Adrenal gland (tissue), 5 donors: ENCODE results near the gene SRPK2.

ENCODE experiments used
- POLR2A ChIP-seq, 2 donors: fragments of 450-650 bp; IDR thresholded peaks; one replicate each; pipeline ENCODE4 v1.6.1; 2017; ENCODE audit warnings: antibody characterized with exemption in 2 of 2, mild to moderate bottlenecking in 2 of 2, moderate library complexity in 1 of 2
- TF ChIP-seq, protein P1 (sequence below), 6 experiments: fragments of 450-650 bp in 4 of 6; fragments of 200-600 bp in 2 of 6; sonication (generic) in 1 of 6; IDR thresholded peaks; 1 replicate in 5 of 6; 2 replicates in 1 of 6; pipeline versions ENCODE4 v1.5.1 to v1.8.0; 2016 to 2021; ENCODE audit warnings: antibody characterized with exemption in 6 of 6, mild to moderate bottlenecking in 2 of 6, moderate library complexity in 1 of 6
- donor health status: DM: no; HTN: no; CAD: no.

DNA sequence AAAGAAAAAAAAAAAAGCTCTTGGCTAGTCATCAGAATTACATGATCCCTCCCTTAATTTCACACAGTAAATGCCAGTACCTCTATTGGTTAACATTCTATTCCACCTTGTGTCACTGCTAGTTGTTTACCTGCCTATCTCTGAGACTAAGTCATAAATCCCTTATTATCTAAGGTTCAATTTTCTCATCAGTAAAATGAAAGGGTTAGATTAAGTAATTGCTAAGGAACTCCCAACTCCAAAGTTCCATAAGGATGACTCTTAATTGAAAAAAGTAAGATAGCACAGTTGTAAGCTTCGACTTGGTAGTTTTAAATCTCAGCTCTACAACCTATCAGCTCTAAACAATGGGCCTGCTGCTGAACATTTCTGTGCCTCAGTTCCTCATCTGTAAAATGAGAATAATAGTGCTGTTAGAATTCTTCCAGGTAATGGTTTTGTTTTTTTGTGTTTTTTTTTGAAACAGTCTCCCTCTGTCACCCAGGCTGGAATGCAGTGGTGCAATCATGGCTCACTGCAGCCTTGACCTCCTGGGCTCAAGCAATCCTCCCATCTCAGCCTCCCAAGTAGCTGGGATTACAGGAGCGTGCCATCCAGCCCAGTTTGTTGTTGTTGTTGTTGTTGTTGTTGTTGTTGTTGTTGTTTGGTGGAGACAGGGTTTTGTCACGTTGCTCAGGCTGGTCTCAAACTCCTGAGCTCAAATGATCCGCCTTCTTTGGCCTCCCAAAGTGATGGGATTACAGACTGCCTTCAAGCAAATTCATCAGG is 35.6 kb downstream of the SRPK2 start:
- TF ChIP-seq POLR2A (IDR thresholded peaks at IDR 0.05) = no peak
- TF ChIP-seq, protein P1, sequence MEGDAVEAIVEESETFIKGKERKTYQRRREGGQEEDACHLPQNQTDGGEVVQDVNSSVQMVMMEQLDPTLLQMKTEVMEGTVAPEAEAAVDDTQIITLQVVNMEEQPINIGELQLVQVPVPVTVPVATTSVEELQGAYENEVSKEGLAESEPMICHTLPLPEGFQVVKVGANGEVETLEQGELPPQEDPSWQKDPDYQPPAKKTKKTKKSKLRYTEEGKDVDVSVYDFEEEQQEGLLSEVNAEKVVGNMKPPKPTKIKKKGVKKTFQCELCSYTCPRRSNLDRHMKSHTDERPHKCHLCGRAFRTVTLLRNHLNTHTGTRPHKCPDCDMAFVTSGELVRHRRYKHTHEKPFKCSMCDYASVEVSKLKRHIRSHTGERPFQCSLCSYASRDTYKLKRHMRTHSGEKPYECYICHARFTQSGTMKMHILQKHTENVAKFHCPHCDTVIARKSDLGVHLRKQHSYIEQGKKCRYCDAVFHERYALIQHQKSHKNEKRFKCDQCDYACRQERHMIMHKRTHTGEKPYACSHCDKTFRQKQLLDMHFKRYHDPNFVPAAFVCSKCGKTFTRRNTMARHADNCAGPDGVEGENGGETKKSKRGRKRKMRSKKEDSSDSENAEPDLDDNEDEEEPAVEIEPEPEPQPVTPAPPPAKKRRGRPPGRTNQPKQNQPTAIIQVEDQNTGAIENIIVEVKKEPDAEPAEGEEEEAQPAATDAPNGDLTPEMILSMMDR (IDR thresholded peaks at IDR 0.05) = no peak
